H1 (cell line): Measurements from ENCODE around the gene NTNG2. TPM values are rescaled to one million over a fixed set of nuclear protein-coding genes. Genes with fewer than 3 reads are reported as not detected.

Source experiments
- BCL11A ChIP-seq, 2 experiments: IDR thresholded peaks; one replicate each; pipeline ENCODE4 v1.6.1; 2011; ENCODE audit warnings: low read depth in 2 of 2, low read length in 2 of 2, mild to moderate bottlenecking in 2 of 2
- MAFK ChIP-seq: IDR thresholded peaks from 2 replicates; pipeline ENCODE4 v1.6.1; 2012; ENCODE audit warnings: low read depth, mild to moderate bottlenecking, improper control_type of control experiment, low read length
- SIX5 ChIP-seq: IDR thresholded peaks from 2 replicates; pipeline ENCODE4 v1.6.1; 2011; ENCODE audit warnings: mild to moderate bottlenecking, low read depth, low read length
- SUZ12 ChIP-seq: fragments of 200-600 bp; sonication (generic); IDR thresholded peaks from 2 replicates; pipeline ENCODE4 v1.6.1; 2012; ENCODE audit warnings: mild to moderate bottlenecking, inconsistent platforms, low read length, moderate library complexity, mixed read lengths
- polyA plus RNA-seq, 7 experiments: library from polyadenylated mRNA; depleted of rRNA in 3 of 7; stranded (reverse) in 5 of 7; unstranded in 2 of 7; fragments of >200 nt in 5 of 7; fragments of 200-250 nt in 2 of 7; gene quantifications; 1 replicate in 5 of 7; 2 replicates in 1 of 7; 4 replicates in 1 of 7; pipeline versions ENCODE4 v1.2.1 to v1.2.3, GENCODE V29; 2011 to 2013; ENCODE audit warnings: missing spikeins in 2 of 7, mixed read lengths in 2 of 7
- total RNA-seq: library from RNA; stranded (reverse); fragmentation: NEBNext Ultra II Directional; extraction: Animal tissue kit (Norgen Biotek cat#: 25700); gene quantifications from 2 replicates; pipeline ENCODE4 v1.2.1, GENCODE V29; 2021
- TF ChIP-seq, protein P1 (sequence below): IDR thresholded peaks from 2 replicates; pipeline ENCODE4 v1.6.1; 2011; ENCODE audit warnings: low read depth, mild to moderate bottlenecking, low read length; ENCODE audit not compliant: insufficient read depth

The NTNG2 gene
- total and polyA plus RNA-seq, 2 of the 8 experiments (the other 6 are each of a cell fraction or from before 2014, with no cell fraction given) = 1.4 to 1.5 TPM

- TF ChIP-seq, protein P1, sequence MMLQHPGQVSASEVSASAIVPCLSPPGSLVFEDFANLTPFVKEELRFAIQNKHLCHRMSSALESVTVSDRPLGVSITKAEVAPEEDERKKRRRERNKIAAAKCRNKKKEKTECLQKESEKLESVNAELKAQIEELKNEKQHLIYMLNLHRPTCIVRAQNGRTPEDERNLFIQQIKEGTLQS = no peak
- TF ChIP-seq BCL11A (IDR thresholded peaks at IDR 0.05; ENCODE audit: low read depth in 2 of 2, low read length in 2 of 2) (no peak), MAFK (no peak), SUZ12 (no peak), SIX5 (no peak)
These were observed 44.2 kb upstream of the NTNG2 start (continued) for GRCh38 chr9:132117694-132118093.
